GM10266 (cell line): ENCODE results near the gene CHI3L2.

Source experiments
- DNase-seq: peaks from one replicate; pipeline ENCODE4 v3.0.0; 2012; ENCODE audit errors: extremely low spot score
- CTCF ChIP-seq: IDR thresholded peaks from 2 replicates; pipeline ENCODE4 v1.5.1; 2012; ENCODE audit warnings: mild to moderate bottlenecking, low read depth; ENCODE audit not compliant: control insufficient read depth, insufficient read depth; ENCODE audit errors: missing control alignments

The CHI3L2 gene

GRCh38 chr1:111197598-111198284, 29.8 kb upstream of the CHI3L2 start:
- DNase-seq: no peak
- TF ChIP-seq CTCF: peak; percentile 70

GRCh38 chr1:111198836-111199235, 28.7 kb upstream of the CHI3L2 start:
- DNase-seq: no peak

GRCh38 chr1:111199329-111199728, 28.2 kb upstream of the CHI3L2 start:
- no peak for DNase-seq
- TF ChIP-seq CTCF: no peak

More at GRCh38 chr1:111198836-111199235, 28.7 kb upstream of the CHI3L2 start:
- no peak for TF ChIP-seq CTCF

- no peak for DNase-seq
- TF ChIP-seq CTCF: no peak
These were observed 27.4 kb upstream of the CHI3L2 start, which contains the start of gene DENND2D for GRCh38 chr1:111199881-111200801. Gene DENND2D, minus strand, starts transcription at chr1:111200646. Its CDS starts 187 bp downstream, at chr1:111200459.

- TF ChIP-seq CTCF: no peak
- no peak for DNase-seq
These were observed 26.7 kb upstream of the CHI3L2 start for GRCh38 chr1:111200802-111201161.

- TF ChIP-seq CTCF: no peak
- DNase-seq: no peak
These were observed 26.0 kb upstream of the CHI3L2 start for GRCh38 chr1:111201275-111202090.
